Hepatocyte (in vitro differentiated cells): ENCODE results near the gene LCLAT1. TPM values are rescaled to one million over a fixed set of nuclear protein-coding genes. Genes with fewer than 3 reads are reported as not detected.

ENCODE experiments used
- DNase-seq: peaks from one replicate; pipeline ENCODE4 v3.0.0-alpha.2; 2016; ENCODE audit warnings: low spot score
- H2AFZ ChIP-seq: fragments of 200-600 bp; sonication (generic); 2 replicates; pipeline ENCODE4 v1.6.0; 2016; ENCODE audit warnings: antibody characterized with exemption, mild to moderate bottlenecking
- H3K27ac ChIP-seq: fragments of 200-600 bp; sonication (generic); 2 replicates; pipeline ENCODE4 v1.5.1; 2016; ENCODE audit warnings: mild to moderate bottlenecking
- H3K27me3 ChIP-seq: fragments of 200-600 bp; sonication (generic); 2 replicates; pipeline ENCODE4 v1.6.1; 2016
- H3K36me3 ChIP-seq: fragments of 200-600 bp; sonication (generic); replicated peaks from 2 replicates; pipeline ENCODE4 v1.5.1; 2016; ENCODE audit warnings: low read depth; ENCODE audit not compliant: insufficient read depth
- H3K4me1 ChIP-seq: fragments of 200-600 bp; sonication (generic); 2 replicates; pipeline ENCODE4 v1.5.1; 2016; ENCODE audit warnings: mild to moderate bottlenecking, moderate library complexity; ENCODE audit not compliant: insufficient read depth
- H3K4me2 ChIP-seq: fragments of 200-600 bp; sonication (generic); 2 replicates; pipeline ENCODE4 v1.6.0; 2016
- H3K4me3 ChIP-seq: fragments of 200-600 bp; sonication (generic); 2 replicates; pipeline ENCODE4 v1.5.1; 2016; ENCODE audit warnings: mild to moderate bottlenecking
- H3K79me2 ChIP-seq: fragments of 200-600 bp; sonication (generic); 2 replicates; pipeline ENCODE4 v1.6.0; 2017; ENCODE audit warnings: mild to moderate bottlenecking
- H3K9me2 ChIP-seq: fragments of 200-600 bp; sonication (generic); replicated peaks from 2 replicates; pipeline ENCODE4 v1.6.0; 2017; ENCODE audit warnings: mild to moderate bottlenecking; ENCODE audit not compliant: insufficient read depth
- H3K9me3 ChIP-seq: fragments of 200-600 bp; sonication (generic); 2 replicates; pipeline ENCODE4 v1.5.1; 2016; ENCODE audit warnings: low read depth, mild to moderate bottlenecking
- H4K20me1 ChIP-seq: fragments of 200-600 bp; sonication (generic); 2 replicates; pipeline ENCODE4 v1.6.0; 2016; ENCODE audit warnings: mild to moderate bottlenecking; ENCODE audit not compliant: insufficient read depth, poor library complexity, severe bottlenecking
- CTCF ChIP-seq: fragments of 200-600 bp; sonication (generic); IDR thresholded peaks from 2 replicates; pipeline ENCODE4 v1.5.1; 2016; ENCODE audit warnings: antibody characterized with exemption, mild to moderate bottlenecking; ENCODE audit not compliant: poor library complexity
- EZH2 ChIP-seq: fragments of 200-600 bp; sonication (generic); IDR thresholded peaks from 2 replicates; pipeline ENCODE4 v1.6.1; 2016; ENCODE audit warnings: antibody characterized with exemption, mild to moderate bottlenecking, borderline replicate concordance
- EZH2phosphoT487 ChIP-seq: fragments of 200-600 bp; sonication (generic); IDR thresholded peaks from one replicate; pipeline ENCODE4 v1.6.1; 2018; ENCODE audit warnings: antibody characterized with exemption, mild to moderate bottlenecking, low read depth, moderate library complexity; ENCODE audit not compliant: unreplicated experiment, severe bottlenecking
- WGBS: methylation state at CpG from one replicate; pipeline ENCODE4 v1.1.6; 2016; ENCODE audit warnings: low lambda C conversion rate; ENCODE audit errors: missing lambda C conversion rate; 5-methylcytosine and 5-hydroxymethylcytosine counted together
- polyA plus RNA-seq: library from polyadenylated mRNA; unstranded; fragments of >200 nt; fragmentation: Nextera tagmentation; extraction: Ambion mirVana; gene quantifications from 2 replicates; pipeline ENCODE4 v1.2.1, GENCODE V29; 2016
- total RNA-seq: library from RNA; depleted of rRNA; stranded (reverse); fragments of >200 nt; gene quantifications from 2 replicates; pipeline ENCODE4 v1.2.3, GENCODE V29; 2014

LCLAT1 gene
- total and polyA plus RNA-seq, 2 experiments from 2014 or later, result 10.1 to 15.4 TPM

GRCh38 chr2:30445266-30445821, 1.7 kb upstream of the LCLAT1 start:
- H3K79me2 ChIP-seq, result peaks cover 26% of the 10 kb centered on the region
- WGBS, result 84% methylated on average over 6 of the region's 6 CpGs
- no peak overlapping the region for H3K27ac ChIP-seq
- TF ChIP-seq EZH2phosphoT487, result no peak
- no peak for TF ChIP-seq EZH2
- no peak for TF ChIP-seq CTCF
- no peak overlapping the region for H2AFZ ChIP-seq
- no peak overlapping the region for H3K4me2 ChIP-seq
- H3K27me3 ChIP-seq, result no peaks in the 10 kb centered on the region
- no peak overlapping the region for H3K4me3 ChIP-seq
- H3K4me1 ChIP-seq, result peaks cover 16% of the 10 kb centered on the region
- H3K36me3 ChIP-seq, result no peaks in the 10 kb centered on the region
- no peaks in the 10 kb centered on the region for H3K9me3 ChIP-seq
- no peak for DNase-seq
- no peaks in the 10 kb centered on the region for H4K20me1 ChIP-seq
- H3K9me2 ChIP-seq, result no peaks in the 10 kb centered on the region

GRCh38 chr2:30446602-30447148, 371 bp upstream of the LCLAT1 start:
- no peaks in the 10 kb centered on the region for H3K27me3 ChIP-seq
- 9% methylated on average over 12 of the region's 12 CpGs for WGBS
- H3K4me3 ChIP-seq, result peak overlapping the region; percentile 84
- no peaks in the 10 kb centered on the region for H4K20me1 ChIP-seq
- H3K4me1 ChIP-seq, result peaks cover 16% of the 10 kb centered on the region
- peak overlapping the region; percentile 86 for H2AFZ ChIP-seq
- H3K36me3 ChIP-seq, result no peaks in the 10 kb centered on the region
- peak overlapping the region; percentile 93 for H3K4me2 ChIP-seq
- no peak for TF ChIP-seq CTCF
- no peak for TF ChIP-seq EZH2phosphoT487
- no peak for TF ChIP-seq EZH2
- peaks cover 35% of the 10 kb centered on the region for H3K79me2 ChIP-seq
- no peak for DNase-seq
- H3K27ac ChIP-seq, result peak overlapping the region; percentile 80
- H3K9me2 ChIP-seq, result no peaks in the 10 kb centered on the region
- no peaks in the 10 kb centered on the region for H3K9me3 ChIP-seq

GRCh38 chr2:30448308-30448707, 1.3 kb downstream of the LCLAT1 start:
- Histone ChIP-seq H2AFZ (no peak overlapping the region), H4K20me1 (no peaks in the 10 kb centered on the region), H3K27ac (no peak overlapping the region), H3K36me3 (no peaks in the 10 kb centered on the region), H3K4me3 (peak overlapping the region; percentile 84), H3K79me2 (peaks cover 51% of the 10 kb centered on the region), H3K27me3 (no peaks in the 10 kb centered on the region), H3K4me1 (peaks cover 16% of the 10 kb centered on the region), H3K9me2 (no peaks in the 10 kb centered on the region), H3K9me3 (no peaks in the 10 kb centered on the region), H3K4me2 (peak overlapping the region; percentile 93)
- 66% methylated on average over 4 of the region's 4 CpGs for WGBS
- no peak for TF ChIP-seq EZH2phosphoT487
- no peak for TF ChIP-seq EZH2
- no peak for TF ChIP-seq CTCF
- DNase-seq, result no peak
